IMR-90 (cell line): ENCODE measurements around the gene OR6C2. TPM values are rescaled to one million over a fixed set of nuclear protein-coding genes. Genes with fewer than 3 reads are reported as not detected.
A peak's percentile ranks its signal among the peaks of the same experiment; 100 is the strongest.
"Not testable (repeated sequence)": the region's sequence is repeated elsewhere in the genome, so short reads cannot be mapped to it uniquely, and the experiment has no call there.

Experiments
- ATAC-seq: fragments of 200-7000 bp; cut with Tn5 transposase; 2 replicates; pipeline ENCODE4 v1.9.1; 2020; ENCODE audit warnings: low read depth, mild to moderate bottlenecking, moderate library complexity
- BruUV-seq: library from RNA; stranded (reverse); fragments of 400-500 nt; replicated peaks from 2 replicates; lab custom pipeline; 2021; lab: Mats Ljungman, UMichigan
- CTCF ChIA-PET: fragments of 300-600 bp; formaldehyde crosslinking; extraction: SDS; loops from one replicate; lab custom pipeline; 2021; ENCODE audit warnings: antibody characterized with exemption; lab: Yijun Ruan, JAX
- POLR2A ChIA-PET: fragments of 300-600 bp; sonication (Branson Sonifier 250); formaldehyde crosslinking; loops from one replicate; lab custom pipeline; 2022; ENCODE audit warnings: antibody characterized with exemption; ENCODE audit not compliant: unreplicated experiment; lab: Charles Lee
- DNase-seq: peaks from one replicate; pipeline ENCODE4 v3.0.0; 2013
- H2AFZ ChIP-seq: replicated peaks from 2 replicates; pipeline ENCODE3; 2013; ENCODE audit warnings: low read length, mild to moderate bottlenecking; ENCODE audit not compliant: poor library complexity
- H2AK5ac ChIP-seq: 2 replicates; pipeline ENCODE4 v1.6.1; 2013; ENCODE audit warnings: low read depth, low read length, inconsistent platforms
- H2AK9ac ChIP-seq: replicated peaks from 2 replicates; pipeline ENCODE3; 2013; ENCODE audit warnings: mild to moderate bottlenecking, low read depth, low read length, moderate library complexity; ENCODE audit not compliant: poor library complexity
- H2BK120ac ChIP-seq: 2 replicates; pipeline ENCODE4 v1.6.1; 2013; ENCODE audit warnings: low read depth, low read length, inconsistent platforms
- H2BK15ac ChIP-seq: 3 replicates; pipeline ENCODE4 v1.6.1; 2013; ENCODE audit warnings: low read depth, low read length, inconsistent platforms
- H2BK20ac ChIP-seq: 2 replicates; pipeline ENCODE4 v1.6.1; 2013; ENCODE audit warnings: low read depth, mild to moderate bottlenecking, inconsistent platforms, low read length, moderate library complexity
- H2BK5ac ChIP-seq: 2 replicates; pipeline ENCODE4 v1.6.1; 2013; ENCODE audit warnings: mild to moderate bottlenecking, low read depth, low read length, inconsistent platforms; ENCODE audit not compliant: poor library complexity, severe bottlenecking
- H3K14ac ChIP-seq: replicated peaks from 2 replicates; pipeline ENCODE4 v1.6.1; 2013; ENCODE audit warnings: low read depth, low read length, inconsistent platforms
- H3K18ac ChIP-seq: 2 replicates; pipeline ENCODE4 v1.6.1; 2013; ENCODE audit warnings: low read depth, low read length, control low read depth
- H3K23ac ChIP-seq: 2 replicates; pipeline ENCODE4 v1.6.1; 2013; ENCODE audit warnings: low read depth, low read length, inconsistent platforms
- H3K27ac ChIP-seq: 2 replicates; pipeline ENCODE4 v1.5.1; 2013; ENCODE audit warnings: mild to moderate bottlenecking, control low read depth, low read length; ENCODE audit not compliant: insufficient read depth
- H3K27me3 ChIP-seq: 2 replicates; pipeline ENCODE4 v1.6.1; 2013; ENCODE audit warnings: low read length; ENCODE audit not compliant: control insufficient read depth, insufficient read depth
- H3K36me3 ChIP-seq: 2 replicates; pipeline ENCODE4 v1.6.1; 2013; ENCODE audit warnings: low read length, mixed read lengths; ENCODE audit not compliant: control insufficient read depth, insufficient read depth
- H3K4ac ChIP-seq: 2 replicates; pipeline ENCODE4 v1.6.1; 2013; ENCODE audit warnings: low read depth, low read length, inconsistent platforms
- H3K4me1 ChIP-seq: 2 replicates; pipeline ENCODE4 v1.6.1; 2013; ENCODE audit warnings: low read length, mixed read lengths; ENCODE audit not compliant: control insufficient read depth, insufficient read depth
- H3K4me2 ChIP-seq: 2 replicates; pipeline ENCODE4 v1.6.1; 2013; ENCODE audit warnings: low read depth, mild to moderate bottlenecking, control low read depth, low read length, moderate library complexity
- H3K4me3 ChIP-seq: 2 replicates; pipeline ENCODE4 v1.5.1; 2013; ENCODE audit warnings: low read depth, mild to moderate bottlenecking, control low read depth, low read length, moderate library complexity; ENCODE audit not compliant: insufficient read depth
- H3K56ac ChIP-seq: 2 replicates; pipeline ENCODE4 v1.6.1; 2013; ENCODE audit warnings: low read length, inconsistent platforms; ENCODE audit not compliant: insufficient read depth; ENCODE audit errors: extremely low read depth
- H3K79me1 ChIP-seq, 2 experiments: 2 replicates each; pipeline ENCODE4 v1.6.1; 2013; ENCODE audit warnings: low read length in 2 of 2, inconsistent platforms in 1 of 2, low read depth in 1 of 2
- H3K9ac ChIP-seq: 2 replicates; pipeline ENCODE4 v1.6.1; 2013; ENCODE audit warnings: low read depth, low read length, control low read depth
- H3K9me1 ChIP-seq: 2 replicates; pipeline ENCODE4 v1.6.1; 2013; ENCODE audit warnings: low read length, inconsistent platforms; ENCODE audit not compliant: insufficient read depth
- H3K9me3 ChIP-seq: 2 replicates; pipeline ENCODE4 v1.6.1; 2013; ENCODE audit warnings: low read length; ENCODE audit not compliant: control insufficient read depth, insufficient read depth
- H4K20me1 ChIP-seq: 2 replicates; pipeline ENCODE4 v1.6.1; 2013; ENCODE audit warnings: low read length, inconsistent platforms; ENCODE audit not compliant: insufficient read depth
- H4K5ac ChIP-seq: 2 replicates; pipeline ENCODE4 v1.6.1; 2013; ENCODE audit warnings: mild to moderate bottlenecking, low read depth, low read length, control low read depth
- H4K8ac ChIP-seq, 2 experiments: 2 replicates each; pipeline ENCODE4 v1.6.1; 2013; ENCODE audit warnings: low read depth in 2 of 2, low read length in 2 of 2, control low read depth in 1 of 2, inconsistent platforms in 1 of 2
- H4K91ac ChIP-seq: 2 replicates; pipeline ENCODE4 v1.6.1; 2013; ENCODE audit warnings: low read depth, low read length, inconsistent platforms; ENCODE audit not compliant: insufficient read depth
- WGBS, 2 experiments: methylation state at CpG; one replicate each; pipeline versions ENCODE4 v1.1.5 to v1.1.7; 2013; ENCODE audit warnings: missing lambda C conversion rate in 2 of 2; ENCODE audit not compliant: insufficient read length in 1 of 2; ENCODE audit errors: extremely low coverage in 2 of 2; 5-methylcytosine and 5-hydroxymethylcytosine counted together
- dilution Hi-C: fragments of 300-500 bp; cut with HindIII; formaldehyde crosslinking; loops from one replicate; pipeline ENCODE4 v1.14.3; 2018; ENCODE audit warnings: low sequenced_read_pairs; ENCODE audit not compliant: unreplicated experiment
- in situ Hi-C: fragments of 300-500 bp; cut with MboI; formaldehyde crosslinking; loops from 3 replicates; pipeline ENCODE4 v1.14.3; 2019; ENCODE audit warnings: low sequenced_read_pairs, inconsistent platforms, mixed read lengths
- intact Hi-C: fragments of 100-400 bp; cut with micrococcal nuclease; formaldehyde crosslinking; loops from 2 replicates; pipeline ENCODE4 v1.10.0; 2022
- polyA plus RNA-seq, 3 experiments: library from polyadenylated mRNA; depleted of rRNA; stranded (reverse); fragments of >200 nt; gene quantifications; 2 replicates each; pipeline ENCODE4 v1.2.3, GENCODE V29; 2012; ENCODE audit warnings: low replicate concordance in 1 of 3
- total RNA-seq: library from RNA; depleted of rRNA; stranded (reverse); fragments of >200 nt; gene quantifications from 2 replicates; pipeline ENCODE4 v1.2.3, GENCODE V29; 2012

OR6C2 gene
- total and polyA plus RNA-seq, 2 of the 4 experiments (the other 2 are of a cell fraction) = not detected

DNA sequence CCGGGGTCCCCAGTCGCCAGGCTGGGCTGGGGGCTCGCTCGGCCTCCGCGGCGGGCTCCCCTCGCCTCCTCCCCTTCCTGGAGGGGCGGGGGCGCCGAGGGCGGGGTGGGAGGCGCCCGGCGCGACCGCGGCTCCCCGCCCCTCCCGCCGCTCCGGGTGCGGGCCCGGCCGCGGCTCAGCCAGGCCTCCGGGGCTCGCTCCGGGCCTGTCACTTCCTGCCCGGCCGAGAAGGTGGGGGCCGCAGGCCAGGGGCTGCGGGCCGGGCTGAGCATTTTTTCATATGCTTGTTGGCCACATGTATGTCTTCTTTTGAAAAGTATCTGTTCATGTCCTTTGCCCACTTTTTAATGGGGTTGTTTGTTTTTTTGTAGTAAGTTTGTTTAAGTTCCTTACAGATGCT lies 29.0 kb upstream of the OR6C2 start:
- CTCF ChIA-PET, intact Hi-C loops, H3K4me2 ChIP-seq, H3K4me3 ChIP-seq, H3K4ac ChIP-seq, H3K23ac ChIP-seq, BruUV-seq, H2AFZ ChIP-seq, H2AK9ac ChIP-seq, H4K91ac ChIP-seq, H3K9me1 ChIP-seq, dilution Hi-C loops, H2BK20ac ChIP-seq, H2BK5ac ChIP-seq, H4K5ac ChIP-seq, H2AK5ac ChIP-seq, H2BK15ac ChIP-seq, H3K14ac ChIP-seq, POLR2A ChIA-PET, H3K9me3 ChIP-seq, H4K8ac ChIP-seq, H3K27me3 ChIP-seq, in situ Hi-C loops, H3K9ac ChIP-seq, DNase-seq, H3K36me3 ChIP-seq, H3K18ac ChIP-seq, H4K20me1 ChIP-seq, H2BK120ac ChIP-seq, H3K56ac ChIP-seq, H3K27ac ChIP-seq, H3K4me1 ChIP-seq, H3K79me1 ChIP-seq: not testable (repeated sequence)
- WGBS, 2 experiments = no CpG with 5 or more reads among the region's 34 CpGs
- ATAC-seq = peak; percentile 83
